HepG2 (cell line): Measurements from ENCODE around the gene ZNF575. TPM values are rescaled to one million over a fixed set of nuclear protein-coding genes. Genes with fewer than 3 reads are reported as not detected.

Experiments used
- ATAC-seq: fragments of 200-7000 bp; cut with Tn5 transposase; 3 replicates; pipeline ENCODE4 v1.9.1; 2020; ENCODE audit warnings: mild to moderate bottlenecking, moderate library complexity
- BruUV-seq: library from RNA; stranded (reverse); fragments of 400-500 nt; replicated peaks from 2 replicates; lab custom pipeline; 2021; lab: Mats Ljungman, UMichigan
- CTCF ChIA-PET: fragments of 300-600 bp; formaldehyde crosslinking; extraction: SDS; loops from one replicate; lab custom pipeline; 2021; ENCODE audit warnings: low total read pairs, inconsistent platforms, low intra/inter-chr PET ratio; lab: Yijun Ruan, JAX
- POLR2A ChIA-PET: fragments of 350-600 bp; sonication (Branson Sonifier 250); formaldehyde crosslinking; loops from one replicate; lab custom pipeline; 2020; ENCODE audit warnings: antibody characterized with exemption, inconsistent platforms; lab: Yijun Ruan, JAX
- DNase-seq: peaks from one replicate; pipeline ENCODE4 v3.0.0-alpha.2; 2015; ENCODE audit warnings: low spot score
- FAIRE-seq: peaks from 3 replicates; lab custom pipeline; 2011; peaks lifted over from hg19 to GRCh38; lab: Jason Lieb, UNC
- H2AFZ ChIP-seq: one replicate; pipeline ENCODE4 v1.6.1; 2011; ENCODE audit warnings: low read length, inconsistent platforms
- H3K27ac ChIP-seq: fragments of 300-600 bp; 3 replicates; pipeline ENCODE4 v1.8.0; 2011; ENCODE audit warnings: mixed run types, mild to moderate bottlenecking, mixed read lengths, low read length, inconsistent platforms; ENCODE audit not compliant: insufficient read depth; ENCODE audit errors: extremely low read length
- H3K27me3 ChIP-seq, 2 experiments: fragments of 200-600 bp in 1 of 2; 2 replicates in 1 of 2; 3 replicates in 1 of 2; pipeline versions ENCODE4 v1.6.0 to v1.8.0; 2011; ENCODE audit warnings: low read length in 2 of 2, mild to moderate bottlenecking in 2 of 2, moderate library complexity in 2 of 2, inconsistent platforms in 1 of 2; ENCODE audit not compliant: insufficient read depth in 2 of 2, control insufficient read depth in 1 of 2
- H3K36me3 ChIP-seq, 2 experiments: fragments of 200-600 bp in 1 of 2; replicated peaks in 1 of 2; 2 replicates in 1 of 2; 3 replicates in 1 of 2; pipeline versions ENCODE4 v1.5.1 to v1.8.0; 2011; ENCODE audit warnings: low read length in 2 of 2, inconsistent platforms in 1 of 2; ENCODE audit not compliant: insufficient read depth in 2 of 2, control insufficient read depth in 1 of 2
- H3K4me1 ChIP-seq: 2 replicates; pipeline ENCODE4 v1.5.1; 2012; ENCODE audit warnings: low read length, inconsistent platforms; ENCODE audit not compliant: insufficient read depth
- H3K4me2 ChIP-seq: 2 replicates; pipeline ENCODE4 v1.6.0; 2011; ENCODE audit warnings: low read depth, low read length, inconsistent platforms
- H3K4me3 ChIP-seq, 3 experiments: fragments of 200-600 bp in 1 of 3; sonication (generic), shearing (Covaris generic) in 1 of 3; replicated peaks in 1 of 3; 2 replicates each; pipeline ENCODE4 v1.5.1; 2011 to 2016; ENCODE audit warnings: low read length in 3 of 3, inconsistent platforms in 2 of 3, low read depth in 2 of 3, mild to moderate bottlenecking in 2 of 3, control low read depth in 1 of 3, mixed read lengths in 1 of 3; ENCODE audit not compliant: insufficient read depth in 1 of 3
- H3K79me2 ChIP-seq: one replicate; pipeline ENCODE4 v1.6.1; 2011; ENCODE audit warnings: low read length, inconsistent platforms; ENCODE audit not compliant: insufficient read depth
- H3K9ac ChIP-seq: 2 replicates; pipeline ENCODE4 v1.6.0; 2011; ENCODE audit warnings: mild to moderate bottlenecking, low read depth, low read length, inconsistent platforms; ENCODE audit not compliant: insufficient read depth
- H3K9me3 ChIP-seq: 2 replicates; pipeline ENCODE4 v1.5.1; 2012; ENCODE audit warnings: mild to moderate bottlenecking, low read length
- H4K20me1 ChIP-seq: 2 replicates; pipeline ENCODE4 v1.6.0; 2011; ENCODE audit warnings: inconsistent platforms, mild to moderate bottlenecking, low read length, moderate library complexity; ENCODE audit not compliant: insufficient read depth
- ARHGAP35 ChIP-seq: sonication (generic); formaldehyde crosslinking; IDR thresholded peaks from 2 replicates; pipeline ENCODE4 v1.9.0; 2022; ENCODE audit warnings: mild to moderate bottlenecking, inconsistent platforms, moderate library complexity, missing genetic modification reagents, borderline replicate concordance
- ATF7 ChIP-seq, 2 experiments: fragments of 450-650 bp in 1 of 2; sonication (generic) in 1 of 2; formaldehyde crosslinking in 1 of 2; IDR thresholded peaks; 2 replicates each; pipeline versions ENCODE4 v1.4.0 to v1.6.1; 2016 to 2020; ENCODE audit warnings: antibody characterized with exemption in 1 of 2, mild to moderate bottlenecking in 1 of 2, missing genetic modification reagents in 1 of 2
- BRD4 ChIP-seq: sonication (generic); formaldehyde crosslinking; IDR thresholded peaks from 2 replicates; pipeline ENCODE4 v1.4.0; 2020; ENCODE audit warnings: missing genetic modification reagents
- HCFC1 ChIP-seq: fragments of 150-350 bp; IDR thresholded peaks from 2 replicates; pipeline ENCODE4 v1.6.1; 2014; ENCODE audit warnings: low read depth, low read length
- HMGXB3 ChIP-seq: sonication (generic); formaldehyde crosslinking; IDR thresholded peaks from 2 replicates; pipeline ENCODE4 v1.4.0; 2020; ENCODE audit warnings: missing genetic modification reagents, borderline replicate concordance
- KAT8 ChIP-seq: IDR thresholded peaks from 2 replicates; pipeline ENCODE4 v1.6.1; 2016; ENCODE audit warnings: missing genetic modification reagents, missing compliant biosample characterization
- KDM5B ChIP-seq: sonication (generic); formaldehyde crosslinking; IDR thresholded peaks from 2 replicates; pipeline ENCODE4 v1.4.0; 2020; ENCODE audit warnings: missing genetic modification reagents, mild to moderate bottlenecking, borderline replicate concordance
- NR1H2 ChIP-seq: sonication (generic); formaldehyde crosslinking; IDR thresholded peaks from 2 replicates; pipeline ENCODE4 v1.8.1; 2022; ENCODE audit warnings: low read depth, missing genetic modification reagents, borderline replicate concordance
- ZFAT ChIP-seq: sonication (generic); formaldehyde crosslinking; conservative IDR thresholded peaks from 2 replicates; pipeline ENCODE4 v1.8.1; 2023; ENCODE audit warnings: missing genetic modification reagents, inconsistent platforms
- ZNF207 ChIP-seq: fragments of 450-650 bp; IDR thresholded peaks from 2 replicates; pipeline ENCODE4 v1.6.1; 2016; ENCODE audit warnings: antibody characterized with exemption, borderline replicate concordance
- ZNF230 ChIP-seq: sonication (generic); formaldehyde crosslinking; IDR thresholded peaks from 2 replicates; pipeline ENCODE4 v1.4.0; 2020; ENCODE audit warnings: mild to moderate bottlenecking, missing genetic modification reagents
- ZNF597 ChIP-seq: sonication (generic); formaldehyde crosslinking; IDR thresholded peaks from 2 replicates; pipeline ENCODE4 v1.5.0; 2020; ENCODE audit warnings: missing genetic modification reagents
- WGBS: methylation state at CpG from one replicate; pipeline ENCODE4 v1.1.6; 2017; ENCODE audit warnings: low lambda C conversion rate; 5-methylcytosine and 5-hydroxymethylcytosine counted together
- in situ Hi-C: cut with HindIII; loops from 2 replicates; pipeline ENCODE4 v1.10.0; 2017; ENCODE audit warnings: low pct_unique_long_range_greater_than_20kb; ENCODE audit not compliant: extremely low pct_ligation_motif_present
- intact Hi-C: fragments of 100-400 bp; cut with micrococcal nuclease; formaldehyde crosslinking; loops from one replicate; pipeline ENCODE4 v1.10.0; 2022; ENCODE audit not compliant: unreplicated experiment
- polyA plus RNA-seq, 8 experiments: library from polyadenylated mRNA; depleted of rRNA in 3 of 8; stranded (reverse) in 7 of 8; unstranded in 1 of 8; fragments of >200 nt; fragmentation: Illumina TruSeq in 4 of 8; extraction: Trizol in 4 of 8; gene quantifications; 2 replicates each; pipeline versions ENCODE4 v1.2.1 to v1.2.3, GENCODE V29; 2011 to 2016; ENCODE audit warnings: low read depth in 4 of 8, missing spikeins in 1 of 8, mixed read lengths in 1 of 8; ENCODE audit not compliant: insufficient read depth in 1 of 8
- total RNA-seq, 5 experiments: library from RNA; depleted of rRNA; stranded (reverse); fragments of >200 nt; fragmentation: Illumina TruSeq; extraction: Trizol; gene quantifications; 2 replicates each; pipeline ENCODE4 v1.2.3, GENCODE V29; 2016; ENCODE audit warnings: low read depth in 1 of 5

The ZNF575 gene
- total and polyA plus RNA-seq, 2 of the 13 experiments (the other 11 are each of a cell fraction or from before 2014, with no cell fraction given): 0.17 to 0.27 TPM

GRCh38 chr19:43544077-43544476, 11.1 kb downstream of the ZNF575 start:
- 98% methylated on average over 9 of the region's 9 CpGs for WGBS
- CTCF ChIA-PET: no interaction called here
- intact Hi-C loops (no loop called here), in situ Hi-C loops (no loop called here)
- TF ChIP-seq ATF7 (IDR thresholded peaks at IDR 0.05) (no peak), ATF7 (CRISPR knock-in tag; IDR thresholded peaks at IDR 0.05) (no peak), ARHGAP35 (CRISPR knock-in tag) (no peak), BRD4 (CRISPR knock-in tag) (no peak), HCFC1 (no peak)
- DNase-seq: no peak
- no peak for FAIRE-seq
- H3K9me3 ChIP-seq: peaks cover 2% of the 10 kb centered on the region; the same call in 1 of the 2 replicates
- H3K4me3 ChIP-seq: no peak overlapping the region
- no peaks in the 10 kb centered on the region for H3K79me2 ChIP-seq
- H3K27me3 ChIP-seq: no peaks in the 10 kb centered on the region
- H3K4me2 ChIP-seq: no peak overlapping the region
- no TSS peak for BruUV-seq
- peaks cover 11 to 29% of the 10 kb centered on the region in 2 experiments; a peak in 4 of 5 replicates for H3K36me3 ChIP-seq
- H3K4me1 ChIP-seq: peaks cover 6% of the 10 kb centered on the region; the same call in 1 of the 2 replicates
- no peaks in the 10 kb centered on the region for H4K20me1 ChIP-seq
- ATAC-seq: no peak
- H3K9ac ChIP-seq: no peak overlapping the region
- H3K27ac ChIP-seq: no peak overlapping the region
- no peak overlapping the region for H2AFZ ChIP-seq
- POLR2A ChIA-PET: no interaction called here

GRCh38 chr19:43545276-43545675, 12.3 kb downstream of the ZNF575 start:
- intact Hi-C loops: no loop called here
- FAIRE-seq: no peak
- Histone ChIP-seq H4K20me1 (no peaks in the 10 kb centered on the region), H3K36me3 (peaks cover 11 to 28% of the 10 kb centered on the region in 2 experiments; a peak in 4 of 5 replicates), H3K79me2 (no peaks in the 10 kb centered on the region), H3K4me2 (no peak overlapping the region), H3K9ac (no peak overlapping the region), H2AFZ (no peak overlapping the region), H3K4me1 (peaks cover 6% of the 10 kb centered on the region; the same call in 1 of the 2 replicates), H3K27ac (no peak overlapping the region), H3K27me3 (no peaks in the 10 kb centered on the region), H3K4me3 (no peak overlapping the region), H3K9me3 (no peaks in the 10 kb centered on the region)
- ATAC-seq: no peak
- 95% methylated on average over 5 of the region's 5 CpGs for WGBS
- ChIA-PET CTCF (no interaction called here), POLR2A (no interaction called here)
- in situ Hi-C loops: no loop called here
- BruUV-seq: no TSS peak
- no peak for DNase-seq
- no peak for TF ChIP-seq ZNF597 (CRISPR knock-in tag)
- TF ChIP-seq NR1H2 (CRISPR knock-in tag): no peak
- TF ChIP-seq ZNF230 (CRISPR knock-in tag): no peak
- no peak for TF ChIP-seq KAT8 (CRISPR knock-in tag)
- no peak for TF ChIP-seq ZNF207
- TF ChIP-seq KDM5B (CRISPR knock-in tag): no peak
- TF ChIP-seq ZFAT: no peak
- no peak for TF ChIP-seq HMGXB3
